Adipocyte (in vitro differentiated cells): Measurements from ENCODE around the gene CDCP1.
A peak's percentile ranks its signal among the peaks of the same experiment; 100 is the strongest.

Source experiments
- DNase-seq: peaks from one replicate; pipeline ENCODE4 v3.0.0-alpha.2; 2015; ENCODE audit warnings: low read depth
- H3K27me3 ChIP-seq: replicated peaks from 2 replicates; pipeline ENCODE4 v1.7.0; 2013; ENCODE audit warnings: mild to moderate bottlenecking, low read length, moderate library complexity; ENCODE audit not compliant: control insufficient read depth, insufficient read depth
- H3K36me3 ChIP-seq: 2 replicates; pipeline ENCODE4 v1.7.0; 2013; ENCODE audit warnings: low read length, mild to moderate bottlenecking, moderate library complexity; ENCODE audit not compliant: control insufficient read depth, insufficient read depth, severe bottlenecking
- H3K4me1 ChIP-seq: 2 replicates; pipeline ENCODE4 v1.7.0; 2013; ENCODE audit warnings: mild to moderate bottlenecking, low read length, moderate library complexity; ENCODE audit not compliant: control insufficient read depth, insufficient read depth
- H3K4me3 ChIP-seq: 2 replicates; pipeline ENCODE4 v1.7.0; 2013; ENCODE audit warnings: mild to moderate bottlenecking, low read length, moderate library complexity
- H3K9ac ChIP-seq: 2 replicates; pipeline ENCODE4 v1.7.0; 2013; ENCODE audit warnings: mild to moderate bottlenecking, low read length, moderate library complexity
- H3K9me3 ChIP-seq: 2 replicates; pipeline ENCODE4 v1.7.0; 2013; ENCODE audit warnings: mild to moderate bottlenecking, low read length, moderate library complexity; ENCODE audit not compliant: control insufficient read depth

Gene CDCP1

GRCh38 chr3:45088543-45089358, 57.4 kb downstream of the CDCP1 start:
- Histone ChIP-seq H3K4me1 (peaks cover 25% of the 10 kb centered on the region), H3K9ac (no peak overlapping the region), H3K4me3 (no peak overlapping the region), H3K27me3 (no peaks in the 10 kb centered on the region), H3K36me3 (no peaks in the 10 kb centered on the region), H3K9me3 (no peaks in the 10 kb centered on the region)
- DNase-seq: no peak

GRCh38 chr3:45087155-45087554, 59.0 kb downstream of the CDCP1 start:
- no peak for DNase-seq
- no peaks in the 10 kb centered on the region for H3K9me3 ChIP-seq
- no peak overlapping the region for H3K9ac ChIP-seq
- H3K4me3 ChIP-seq: no peak overlapping the region
- no peaks in the 10 kb centered on the region for H3K27me3 ChIP-seq
- no peaks in the 10 kb centered on the region for H3K36me3 ChIP-seq
- H3K4me1 ChIP-seq: peaks cover 14% of the 10 kb centered on the region

- DNase-seq: peak; percentile 83
- Histone ChIP-seq H3K9me3 (no peaks in the 10 kb centered on the region), H3K27me3 (no peaks in the 10 kb centered on the region), H3K4me1 (peaks cover 11% of the 10 kb centered on the region), H3K9ac (no peak overlapping the region), H3K36me3 (no peaks in the 10 kb centered on the region), H3K4me3 (no peak overlapping the region)
Measured at GRCh38 chr3:45084820-45085816, 61.1 kb downstream of the CDCP1 start.

GRCh38 chr3:45084361-45084760, 61.8 kb downstream of the CDCP1 start:
- Histone ChIP-seq H3K9me3 (no peaks in the 10 kb centered on the region), H3K36me3 (no peaks in the 10 kb centered on the region), H3K4me3 (no peak overlapping the region), H3K9ac (no peak overlapping the region), H3K4me1 (peaks cover 11% of the 10 kb centered on the region), H3K27me3 (no peaks in the 10 kb centered on the region)
- DNase-seq: no peak

GRCh38 chr3:45083023-45083422, 63.2 kb downstream of the CDCP1 start:
- no peak overlapping the region for H3K9ac ChIP-seq
- H3K9me3 ChIP-seq: no peaks in the 10 kb centered on the region
- no peak for DNase-seq
- H3K27me3 ChIP-seq: no peaks in the 10 kb centered on the region
- H3K36me3 ChIP-seq: no peaks in the 10 kb centered on the region
- H3K4me3 ChIP-seq: no peak overlapping the region
- H3K4me1 ChIP-seq: peaks cover 11% of the 10 kb centered on the region

GRCh38 chr3:45082142-45082538, 64.0 kb downstream of the CDCP1 start:
- no peak overlapping the region for H3K4me3 ChIP-seq
- DNase-seq: peak; percentile 68
- H3K9ac ChIP-seq: no peak overlapping the region
- no peaks in the 10 kb centered on the region for H3K27me3 ChIP-seq
- no peaks in the 10 kb centered on the region for H3K9me3 ChIP-seq
- H3K4me1 ChIP-seq: peaks cover 11% of the 10 kb centered on the region
- no peaks in the 10 kb centered on the region for H3K36me3 ChIP-seq

GRCh38 chr3:45081506-45082141, 64.6 kb downstream of the CDCP1 start:
- Histone ChIP-seq H3K9ac (no peak overlapping the region), H3K4me3 (no peak overlapping the region), H3K4me1 (peaks cover 11% of the 10 kb centered on the region), H3K9me3 (no peaks in the 10 kb centered on the region), H3K27me3 (no peaks in the 10 kb centered on the region), H3K36me3 (no peaks in the 10 kb centered on the region)
- no peak for DNase-seq

- H3K9ac ChIP-seq: no peak overlapping the region
- H3K9me3 ChIP-seq: no peaks in the 10 kb centered on the region
- no peaks in the 10 kb centered on the region for H3K27me3 ChIP-seq
- peaks cover 11% of the 10 kb centered on the region for H3K4me1 ChIP-seq
- no peak for DNase-seq
- H3K36me3 ChIP-seq: no peaks in the 10 kb centered on the region
- H3K4me3 ChIP-seq: no peak overlapping the region
Measured at GRCh38 chr3:45080824-45081223, 65.4 kb downstream of the CDCP1 start.

- H3K9ac ChIP-seq: no peak overlapping the region
- H3K36me3 ChIP-seq: no peaks in the 10 kb centered on the region
- H3K9me3 ChIP-seq: no peaks in the 10 kb centered on the region
- H3K27me3 ChIP-seq: no peaks in the 10 kb centered on the region
- DNase-seq: no peak
- H3K4me3 ChIP-seq: no peak overlapping the region
- peaks cover under 1% of the 10 kb centered on the region for H3K4me1 ChIP-seq
Measured at GRCh38 chr3:45079715-45080114, 66.5 kb downstream of the CDCP1 start.

- Histone ChIP-seq H3K9ac (no peak overlapping the region), H3K36me3 (no peaks in the 10 kb centered on the region), H3K4me3 (no peak overlapping the region), H3K4me1 (no peaks in the 10 kb centered on the region), H3K9me3 (no peaks in the 10 kb centered on the region), H3K27me3 (no peaks in the 10 kb centered on the region)
- no peak for DNase-seq
Measured at GRCh38 chr3:45078910-45079522, 67.2 kb downstream of the CDCP1 start.
